SH-SY5Y (cell line): Measurements from ENCODE around the gene TEDC1.

Experiments used
- GATA2 ChIP-seq: IDR thresholded peaks from 2 replicates; pipeline ENCODE4 v1.6.1; 2011; ENCODE audit warnings: mild to moderate bottlenecking, low read depth, low read length
- GATA3 ChIP-seq: IDR thresholded peaks from 2 replicates; pipeline ENCODE4 v1.6.1; 2011; ENCODE audit warnings: low read depth, mild to moderate bottlenecking, low read length, moderate library complexity

DNA sequence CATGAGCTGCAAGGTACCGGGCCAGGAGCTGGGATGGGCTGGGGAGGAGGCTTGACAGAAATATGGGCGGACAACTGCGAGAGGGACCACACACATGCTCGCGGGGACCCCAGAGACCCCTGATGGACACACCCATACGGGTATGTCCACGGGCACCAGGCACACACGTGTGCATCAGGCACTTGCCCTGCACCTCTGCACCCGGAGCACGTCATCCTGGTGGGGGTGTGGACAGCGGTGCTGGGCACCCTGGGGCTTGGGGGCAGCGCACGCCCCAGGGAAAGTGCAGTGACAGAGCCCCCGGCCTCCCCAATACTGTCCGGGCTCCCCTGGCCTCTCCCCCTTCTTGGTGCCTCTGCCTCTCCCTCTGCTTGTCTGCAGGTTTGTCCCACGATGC lies 6.1 kb upstream of the TEDC1 start:
- no peak for TF ChIP-seq GATA2
- no peak for TF ChIP-seq GATA3
